HUDEP-2 (cell line): Measurements from ENCODE around the gene CXCL10.
A peak's percentile ranks its signal among the peaks of the same experiment; 100 is the strongest.

Experiments used
- DNase-seq, 76 experiments: peaks; one replicate each; lab custom pipeline; 2025; ENCODE audit not compliant: unreplicated experiment in 76 of 76; lab: John Stamatoyannopoulos, UW

Gene CXCL10

GRCh38 chr4:75997081-75997480 lies 26.2 kb downstream of the CXCL10 start:
- no peak for DNase-seq

GRCh38 chr4:75995727-75996126 lies 27.6 kb downstream of the CXCL10 start:
- DNase-seq = peak in 21 of 76 experiments; percentile 2 to 38 (median 19)

GRCh38 chr4:75992462-75992861 lies 30.8 kb downstream of the CXCL10 start:
- no peak for DNase-seq

- DNase-seq = no peak
Measured at GRCh38 chr4:75989846-75990528, 33.3 kb downstream of the CXCL10 start.

GRCh38 chr4:75985116-75985515 lies 38.2 kb downstream of the CXCL10 start:
- DNase-seq = no peak

- DNase-seq = no peak
Measured at GRCh38 chr4:75980576-75980975, 42.7 kb downstream of the CXCL10 start.

GRCh38 chr4:75976177-75976576 lies 47.1 kb downstream of the CXCL10 start:
- no peak for DNase-seq

GRCh38 chr4:75973766-75974165 lies 49.5 kb downstream of the CXCL10 start:
- DNase-seq = no peak
